ENCODE data around the gene GSPT1.
"Not testable (repeated sequence)": the region's sequence is repeated elsewhere in the genome, so short reads cannot be mapped to it uniquely, and the experiment has no call there.

The GSPT1 gene

DNA sequence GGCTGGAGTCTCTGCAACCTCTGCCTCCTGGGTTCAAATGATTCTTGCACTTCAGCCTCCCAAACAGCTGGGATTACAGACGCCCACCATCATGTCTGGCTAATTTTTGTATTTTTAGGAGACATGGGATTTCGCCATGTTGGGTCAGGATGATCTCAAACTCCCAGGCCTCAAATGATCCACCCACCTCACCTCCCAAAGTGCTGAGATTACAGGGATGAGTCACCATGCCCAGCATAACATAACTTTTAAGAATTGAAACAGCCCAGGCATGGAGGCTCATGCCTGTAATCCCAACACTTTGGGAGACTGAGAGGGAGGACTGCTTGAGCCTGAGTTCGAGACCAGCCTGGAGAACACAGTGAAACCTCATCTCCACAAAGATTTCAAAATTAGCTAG lies 66.9 kb downstream of the GSPT1 start:
- Histone ChIP-seq H3K4me1 (ENCODE audit: control insufficient read depth in 1 of 2, insufficient read depth in 2 of 2, low read length in 2 of 2) (peaks cover 3 to 24% of the 10 kb centered on the region in 2 donors), H3K27me3 (ENCODE audit: low read depth, low read length) (no peaks in the 10 kb centered on the region), H3K27ac (ENCODE audit: low read length) (no peak overlapping the region), H3K36me3 (ENCODE audit: control insufficient read depth in 1 of 2, insufficient read depth in 2 of 2, low read length in 2 of 2) (peaks cover 42 to 52% of the 10 kb centered on the region in 2 donors), H3K9me3 (ENCODE audit: control insufficient read depth in 1 of 2, low read length in 2 of 2) (no peaks in the 10 kb centered on the region), H3K4me3 (ENCODE audit: low read depth in 1 of 2, low read length in 2 of 2) (no peak overlapping the region)

DNA sequence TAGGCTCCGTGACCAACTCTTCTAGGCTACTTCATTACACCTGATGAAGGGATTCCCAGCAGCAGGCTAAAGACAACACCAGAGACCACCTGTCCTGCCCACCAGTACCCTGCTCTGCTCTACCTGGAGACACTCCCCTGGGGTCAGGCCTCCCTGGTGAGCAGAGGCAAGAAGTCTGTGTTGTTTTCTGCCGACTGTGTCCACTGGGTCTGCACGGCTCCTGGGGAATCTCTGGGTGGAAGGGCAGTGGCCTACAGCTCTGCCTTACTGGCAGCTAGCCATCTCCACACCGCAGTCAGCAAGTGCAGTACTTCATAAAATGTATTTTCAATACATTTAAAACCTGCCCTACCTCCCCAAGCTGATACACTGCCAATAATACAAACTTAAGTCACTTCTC lies 71.3 kb downstream of the GSPT1 start:
- Histone ChIP-seq H3K27ac (ENCODE audit: low read length) (no peak overlapping the region), H3K36me3 (ENCODE audit: control insufficient read depth in 1 of 2, insufficient read depth in 2 of 2, low read length in 2 of 2) (peaks cover 66 to 83% of the 10 kb centered on the region in 2 donors), H3K27me3 (ENCODE audit: low read depth, low read length) (no peaks in the 10 kb centered on the region), H3K9me3 (ENCODE audit: control insufficient read depth in 1 of 2, low read length in 2 of 2) (no peaks in the 10 kb centered on the region), H3K4me3 (ENCODE audit: low read depth in 1 of 2, low read length in 2 of 2) (no peak overlapping the region), H3K4me1 (ENCODE audit: control insufficient read depth in 1 of 2, insufficient read depth in 2 of 2, low read length in 2 of 2) (peaks cover 0 to 3% of the 10 kb centered on the region in 2 donors)

DNA sequence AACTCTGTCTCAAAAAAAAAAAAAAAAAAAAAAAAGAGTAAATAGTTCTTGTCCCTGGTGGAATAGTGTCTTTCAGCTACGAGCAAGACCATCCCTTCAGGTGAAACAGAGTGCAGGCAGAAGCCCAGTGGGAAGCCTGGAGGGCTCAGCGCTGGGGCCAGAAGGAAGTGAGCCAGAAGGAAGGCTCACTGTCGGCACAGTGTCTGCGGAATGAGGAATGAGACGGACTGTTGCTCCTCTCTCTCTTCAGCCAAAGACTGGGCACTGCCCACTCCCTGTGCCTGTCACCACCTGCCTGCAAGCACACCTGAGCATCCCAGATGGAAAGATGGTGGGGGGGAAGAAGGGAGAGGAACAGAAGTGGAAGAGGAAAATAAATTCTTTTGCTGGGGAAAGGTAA lies 71.9 kb downstream of the GSPT1 start:
- Histone ChIP-seq H3K36me3 (ENCODE audit: control insufficient read depth in 1 of 2, insufficient read depth in 2 of 2, low read length in 2 of 2) (peaks cover 64 to 87% of the 10 kb centered on the region in 2 donors), H3K27me3 (ENCODE audit: low read depth, low read length) (no peaks in the 10 kb centered on the region), H3K4me3 (ENCODE audit: low read depth in 1 of 2, low read length in 2 of 2) (no peak overlapping the region), H3K9me3 (ENCODE audit: control insufficient read depth in 1 of 2, low read length in 2 of 2) (no peaks in the 10 kb centered on the region), H3K27ac (ENCODE audit: low read length) (no peak overlapping the region), H3K4me1 (ENCODE audit: control insufficient read depth in 1 of 2, insufficient read depth in 2 of 2, low read length in 2 of 2) (peaks cover 0 to 3% of the 10 kb centered on the region in 2 donors)

DNA sequence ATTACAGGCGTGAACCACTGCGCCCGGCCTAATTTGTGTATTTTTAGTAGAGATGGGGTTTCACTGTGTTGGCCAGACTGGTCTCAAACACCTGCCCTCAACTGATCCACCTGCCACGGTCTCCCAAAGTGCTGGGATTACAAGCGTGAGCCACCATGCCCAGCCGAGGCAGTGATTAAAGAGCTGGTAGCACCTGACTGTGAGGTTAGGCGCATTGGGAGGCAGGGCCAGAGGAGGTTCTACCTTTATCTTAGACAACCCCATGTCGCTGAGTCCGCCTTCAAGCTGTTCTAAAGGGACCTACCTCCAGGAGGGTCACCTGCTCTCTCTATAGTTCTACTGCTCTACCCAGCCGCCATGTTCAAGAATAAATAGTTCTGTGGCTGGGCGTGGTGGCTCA lies 72.5 kb downstream of the GSPT1 start:
- Histone ChIP-seq H3K27me3 (ENCODE audit: low read depth, low read length) (no peaks in the 10 kb centered on the region), H3K4me3 (ENCODE audit: low read depth in 1 of 2, low read length in 2 of 2) (no peak overlapping the region), H3K27ac (ENCODE audit: low read length) (no peak overlapping the region), H3K4me1 (ENCODE audit: control insufficient read depth in 1 of 2, insufficient read depth in 2 of 2, low read length in 2 of 2) (peaks cover 0 to 3% of the 10 kb centered on the region in 2 donors), H3K36me3 (ENCODE audit: control insufficient read depth in 1 of 2, insufficient read depth in 2 of 2, low read length in 2 of 2) (peaks cover 70 to 87% of the 10 kb centered on the region in 2 donors), H3K9me3 (ENCODE audit: control insufficient read depth in 1 of 2, low read length in 2 of 2) (no peaks in the 10 kb centered on the region)

DNA sequence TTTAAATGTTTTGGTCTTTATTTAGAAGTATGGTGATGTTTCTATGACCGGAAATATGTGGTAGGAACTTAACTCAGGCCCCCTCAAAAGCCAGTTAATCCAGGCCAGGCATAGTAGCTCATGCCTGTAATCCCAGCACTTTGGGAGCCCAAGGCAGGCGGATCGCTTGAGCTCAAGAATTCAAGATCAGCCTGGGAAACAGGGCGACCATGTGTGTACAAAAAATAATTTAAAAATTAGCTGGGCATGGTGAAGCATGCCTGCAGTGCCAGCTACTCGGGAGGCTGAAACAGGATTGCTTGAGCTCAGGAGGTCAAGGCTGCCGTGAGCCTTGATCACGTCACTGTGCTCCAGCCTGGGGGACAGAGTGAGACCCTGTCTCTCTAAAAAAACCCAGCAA lies 74.7 kb downstream of the GSPT1 start:
- Histone ChIP-seq H3K27ac (ENCODE audit: low read length) (no peak overlapping the region), H3K9me3 (ENCODE audit: control insufficient read depth in 1 of 2, low read length in 2 of 2) (no peaks in the 10 kb centered on the region), H3K27me3 (ENCODE audit: low read depth, low read length) (no peaks in the 10 kb centered on the region), H3K4me3 (ENCODE audit: low read depth in 1 of 2, low read length in 2 of 2) (no peak overlapping the region), H3K4me1 (ENCODE audit: control insufficient read depth in 1 of 2, insufficient read depth in 2 of 2, low read length in 2 of 2) (no peaks in the 10 kb centered on the region), H3K36me3 (ENCODE audit: control insufficient read depth in 1 of 2, insufficient read depth in 2 of 2, low read length in 2 of 2) (peaks cover 71 to 87% of the 10 kb centered on the region in 2 donors)

DNA sequence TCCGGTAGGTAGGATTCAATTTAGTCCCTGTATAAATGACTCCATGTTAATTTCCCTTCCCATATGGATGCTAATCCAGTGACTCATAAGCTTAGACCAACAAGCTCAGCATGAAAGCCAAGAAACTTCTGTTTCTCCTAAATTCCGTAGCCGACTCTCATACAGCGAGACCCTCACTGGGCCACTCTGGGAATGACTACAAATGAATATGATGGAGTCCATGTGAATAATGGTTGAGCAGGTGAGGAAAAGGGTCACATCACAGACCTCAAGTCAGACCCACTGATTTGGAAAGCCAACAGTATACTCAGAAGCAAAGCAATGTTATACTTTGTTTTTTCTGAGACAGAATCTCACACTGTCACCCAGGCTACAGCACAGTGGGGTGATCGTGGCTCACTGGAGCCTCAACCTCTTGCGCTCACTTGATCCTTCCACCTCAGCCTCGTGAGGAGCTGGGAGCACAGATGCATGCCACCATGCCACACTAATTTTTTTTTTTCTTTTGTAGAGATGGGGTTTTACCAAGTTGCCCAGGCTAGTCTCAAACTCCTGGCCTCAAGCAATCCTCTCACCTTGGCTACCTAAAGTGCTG lies 79.0 kb downstream of the GSPT1 start:
- H3K4me1 ChIP-seq (ENCODE audit: control insufficient read depth in 1 of 2, insufficient read depth in 2 of 2, low read length in 2 of 2): no peaks in the 10 kb centered on the region
- no peaks in the 10 kb centered on the region for H3K9me3 ChIP-seq (ENCODE audit: control insufficient read depth in 1 of 2, low read length in 2 of 2)
- peaks cover 49 to 57% of the 10 kb centered on the region in 2 donors for H3K36me3 ChIP-seq (ENCODE audit: control insufficient read depth in 1 of 2, insufficient read depth in 2 of 2, low read length in 2 of 2)
- H3K4me3 ChIP-seq (ENCODE audit: low read depth in 1 of 2, low read length in 2 of 2): no peak overlapping the region
- no peaks in the 10 kb centered on the region for H3K27me3 ChIP-seq (ENCODE audit: low read depth, low read length)
- no peak overlapping the region for H3K27ac ChIP-seq (ENCODE audit: low read length)

DNA sequence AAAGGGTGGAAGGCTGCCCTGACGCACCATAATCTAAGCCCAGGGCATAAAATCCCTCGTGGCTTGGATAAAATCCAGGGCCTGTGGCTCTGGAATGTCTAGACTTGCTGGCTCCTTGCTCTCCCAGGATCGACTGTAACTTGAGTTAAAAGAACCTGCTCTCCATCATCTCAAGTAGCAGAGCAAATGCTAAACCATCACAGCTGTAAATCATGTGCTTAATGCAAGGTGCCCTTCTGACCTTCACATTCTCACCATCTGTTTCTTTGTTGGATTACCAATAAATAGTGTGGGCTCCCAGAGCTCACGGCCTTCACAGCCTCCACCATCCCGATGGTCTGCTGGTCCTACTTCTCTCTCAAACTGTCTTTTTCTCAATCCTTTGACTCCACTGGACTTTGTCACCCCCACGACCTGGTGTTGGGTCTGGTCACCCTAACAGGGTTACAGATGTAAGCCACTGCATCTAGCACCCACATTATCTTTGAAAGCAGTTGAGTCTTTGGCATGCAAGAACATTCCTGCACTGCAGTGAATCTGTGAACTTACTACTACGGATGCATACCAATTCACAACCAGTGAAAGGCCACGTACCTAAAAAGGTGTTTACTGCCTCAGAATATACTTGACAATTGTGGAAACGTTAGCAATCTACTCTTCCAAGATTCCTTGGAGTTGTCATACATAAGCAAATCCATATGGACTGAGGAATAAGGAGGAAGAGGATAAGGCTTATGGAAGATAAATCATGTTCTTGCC lies 79.7 kb downstream of the GSPT1 start:
- Histone ChIP-seq H3K27ac (ENCODE audit: low read length) (no peak overlapping the region), H3K4me3 (ENCODE audit: low read depth in 1 of 2, low read length in 2 of 2) (no peak overlapping the region), H3K27me3 (ENCODE audit: low read depth, low read length) (no peaks in the 10 kb centered on the region), H3K9me3 (ENCODE audit: control insufficient read depth in 1 of 2, low read length in 2 of 2) (no peaks in the 10 kb centered on the region), H3K36me3 (ENCODE audit: control insufficient read depth in 1 of 2, insufficient read depth in 2 of 2, low read length in 2 of 2) (peaks cover 43 to 50% of the 10 kb centered on the region in 2 donors), H3K4me1 (ENCODE audit: control insufficient read depth in 1 of 2, insufficient read depth in 2 of 2, low read length in 2 of 2) (no peaks in the 10 kb centered on the region)

DNA sequence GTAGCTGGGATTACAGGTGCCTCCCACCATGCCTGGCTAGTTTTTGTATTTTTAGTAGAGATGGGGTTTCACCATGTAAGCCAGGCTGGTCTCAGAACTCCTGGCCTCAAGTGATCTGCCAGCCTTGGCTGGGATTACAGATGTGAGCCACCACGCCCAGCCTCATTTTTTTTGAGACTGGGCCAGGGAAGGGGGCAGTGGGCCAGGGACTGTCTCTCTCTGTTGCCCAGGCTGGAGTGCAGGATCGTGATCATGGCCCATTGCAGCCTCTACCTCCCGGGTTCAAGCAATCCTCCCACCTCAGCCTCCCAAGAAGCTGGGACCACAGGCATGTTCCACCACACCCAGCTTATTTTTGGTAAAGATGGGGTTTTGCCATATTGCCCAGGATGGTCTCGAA lies 80.4 kb downstream of the GSPT1 start:
- no peak overlapping the region for H3K4me3 ChIP-seq (ENCODE audit: low read depth in 1 of 2, low read length in 2 of 2)
- no peak overlapping the region for H3K27ac ChIP-seq (ENCODE audit: low read length)
- no peaks in the 10 kb centered on the region for H3K27me3 ChIP-seq (ENCODE audit: low read depth, low read length)
- peaks cover 36 to 43% of the 10 kb centered on the region in 2 donors for H3K36me3 ChIP-seq (ENCODE audit: control insufficient read depth in 1 of 2, insufficient read depth in 2 of 2, low read length in 2 of 2)
- no peaks in the 10 kb centered on the region for H3K9me3 ChIP-seq (ENCODE audit: control insufficient read depth in 1 of 2, low read length in 2 of 2)
- no peaks in the 10 kb centered on the region for H3K4me1 ChIP-seq (ENCODE audit: control insufficient read depth in 1 of 2, insufficient read depth in 2 of 2, low read length in 2 of 2)

DNA sequence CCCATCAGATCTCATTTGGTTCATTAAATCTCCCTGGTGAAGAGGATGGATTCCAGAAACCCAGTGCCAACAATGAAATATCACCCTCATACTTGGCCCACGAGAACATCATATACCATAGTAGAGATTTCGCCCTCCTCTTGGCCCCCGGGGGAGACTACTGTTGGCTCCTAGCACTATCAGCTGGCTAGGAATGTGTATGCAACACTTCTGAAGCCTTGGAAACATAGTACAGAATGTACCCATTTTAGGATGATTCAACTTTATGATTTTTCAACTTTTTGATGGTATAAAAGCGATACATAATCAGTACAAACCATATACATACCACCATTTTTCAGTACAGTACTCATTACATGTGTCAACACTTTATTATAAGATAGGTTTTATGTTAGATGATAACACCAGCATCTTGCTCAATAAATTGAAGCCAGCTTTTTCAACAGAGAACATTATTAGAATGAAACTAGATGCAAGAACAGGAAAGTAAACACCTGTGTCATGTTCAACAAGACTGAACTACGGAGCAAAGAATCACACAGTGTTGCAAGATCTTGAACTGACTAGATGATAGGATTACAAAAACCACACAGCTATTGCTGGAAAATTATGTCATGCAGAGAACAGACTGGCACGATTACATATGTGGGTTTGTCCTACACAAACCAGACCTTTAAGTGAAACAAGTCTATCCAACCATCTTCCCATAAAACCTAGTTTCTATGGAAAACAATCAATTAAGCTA lies 81.6 kb downstream of the GSPT1 start:
- Histone ChIP-seq H3K4me1 (ENCODE audit: control insufficient read depth in 1 of 2, insufficient read depth in 2 of 2, low read length in 2 of 2) (no peaks in the 10 kb centered on the region), H3K27ac (ENCODE audit: low read length) (no peak overlapping the region), H3K9me3 (ENCODE audit: control insufficient read depth in 1 of 2, low read length in 2 of 2) (no peaks in the 10 kb centered on the region), H3K4me3 (ENCODE audit: low read depth in 1 of 2, low read length in 2 of 2) (no peak overlapping the region), H3K36me3 (ENCODE audit: control insufficient read depth in 1 of 2, insufficient read depth in 2 of 2, low read length in 2 of 2) (peaks cover 25 to 31% of the 10 kb centered on the region in 2 donors), H3K27me3 (ENCODE audit: low read depth, low read length) (no peaks in the 10 kb centered on the region)

DNA sequence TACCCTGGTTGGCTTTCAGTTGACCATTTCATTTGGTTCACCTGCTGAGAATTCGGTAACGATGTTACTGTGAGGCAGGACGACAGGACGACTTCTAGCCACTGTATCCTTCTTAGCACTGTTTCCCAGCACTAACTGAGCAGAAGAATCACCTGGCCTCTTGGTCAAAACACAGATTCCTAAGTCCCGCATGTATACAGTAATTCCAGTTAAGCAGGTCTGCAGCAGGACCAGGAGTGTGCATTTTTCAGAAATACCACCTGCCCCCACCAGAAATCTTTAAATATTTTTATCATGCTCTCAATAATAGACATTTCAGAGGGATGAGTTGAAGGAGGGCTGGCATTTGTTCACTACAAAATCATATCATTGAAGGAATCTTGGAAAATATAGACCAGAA lies 87.1 kb downstream of the GSPT1 start:
- H3K36me3 ChIP-seq (ENCODE audit: control insufficient read depth in 1 of 2, insufficient read depth in 2 of 2, low read length in 2 of 2): no peaks in the 10 kb centered on the region
- no peak overlapping the region for H3K4me3 ChIP-seq (ENCODE audit: low read depth in 1 of 2, low read length in 2 of 2)
- peaks cover 0 to 7% of the 10 kb centered on the region in 2 donors for H3K4me1 ChIP-seq (ENCODE audit: control insufficient read depth in 1 of 2, insufficient read depth in 2 of 2, low read length in 2 of 2)

DNA sequence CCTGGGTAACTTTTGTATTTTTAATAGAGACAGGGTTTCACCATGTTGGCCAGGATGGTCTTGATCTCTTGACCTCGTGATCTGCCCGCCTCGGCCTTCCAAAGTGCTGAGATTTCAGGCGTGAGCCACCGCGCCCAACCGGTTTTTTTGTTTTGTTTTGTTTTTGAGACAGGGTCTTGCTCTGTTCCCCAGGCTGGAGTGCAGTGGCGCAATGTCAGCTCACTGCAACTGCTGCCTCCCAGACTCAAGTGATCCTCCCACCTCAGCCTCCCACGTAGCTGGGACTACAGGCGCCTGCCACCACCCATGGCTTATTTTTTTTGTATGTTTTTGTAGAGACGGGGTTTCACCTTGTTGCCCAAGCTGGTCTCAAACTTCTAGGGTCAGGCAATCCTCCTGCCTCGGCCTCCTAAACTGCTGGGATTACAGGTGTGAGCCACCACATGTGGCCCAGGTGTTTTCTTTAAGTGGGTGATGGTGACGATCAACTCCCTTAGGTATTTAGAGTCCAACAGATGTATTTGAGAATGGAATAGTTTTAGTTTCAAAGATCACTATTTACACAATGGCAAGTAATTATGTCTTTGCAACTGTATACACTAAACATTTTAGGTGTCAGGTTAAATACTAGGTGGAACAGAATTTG lies 90.1 kb downstream of the GSPT1 start:
- not testable (repeated sequence) for H3K27ac ChIP-seq (ENCODE audit: low read length); H3K36me3 ChIP-seq (ENCODE audit: control insufficient read depth in 1 of 2, insufficient read depth in 2 of 2, low read length in 2 of 2); H3K4me3 ChIP-seq (ENCODE audit: low read depth in 1 of 2, low read length in 2 of 2); H3K27me3 ChIP-seq (ENCODE audit: low read depth, low read length); H3K9me3 ChIP-seq (ENCODE audit: control insufficient read depth in 1 of 2, low read length in 2 of 2); H3K4me1 ChIP-seq (ENCODE audit: control insufficient read depth in 1 of 2, insufficient read depth in 2 of 2, low read length in 2 of 2)

More for the DNA sequence above, 87.1 kb downstream of the GSPT1 start:
- no peak overlapping the region for H3K27ac ChIP-seq (ENCODE audit: low read length)
- H3K27me3 ChIP-seq (ENCODE audit: low read depth, low read length): no peaks in the 10 kb centered on the region
- H3K9me3 ChIP-seq (ENCODE audit: control insufficient read depth in 1 of 2, low read length in 2 of 2): no peaks in the 10 kb centered on the region
